Calu3 (cell line): ENCODE data around the gene ZNF618. TPM values are rescaled to one million over a fixed set of nuclear protein-coding genes. Genes with fewer than 3 reads are reported as not detected.

Source experiments
- BruUV-seq: library from RNA; stranded (reverse); fragments of 400-500 nt; replicated peaks from 2 replicates; lab custom pipeline; 2021; lab: Mats Ljungman, UMichigan
- CTCF ChIA-PET: fragments of 300-600 bp; sonication (Branson Sonifier 250); formaldehyde crosslinking; loops from one replicate; lab custom pipeline; 2022; ENCODE audit warnings: antibody characterized with exemption; lab: Charles Lee
- DNase-seq: peaks from one replicate; pipeline ENCODE4 v3.0.0; 2022
- H3K27ac Mint-ChIP-seq: one replicate; pipeline ENCODE4 v1.8.0; 2022; ENCODE audit warnings: mixed read lengths; ENCODE audit not compliant: unreplicated experiment
- H3K27me3 Mint-ChIP-seq: one replicate; pipeline ENCODE4 v1.8.0; 2022; ENCODE audit warnings: mixed read lengths; ENCODE audit not compliant: unreplicated experiment
- H3K36me3 Mint-ChIP-seq: one replicate; pipeline ENCODE4 v1.8.0; 2022; ENCODE audit warnings: mild to moderate bottlenecking, moderate library complexity, mixed read lengths; ENCODE audit not compliant: insufficient read depth, unreplicated experiment
- H3K4me1 Mint-ChIP-seq: one replicate; pipeline ENCODE4 v1.8.0; 2022; ENCODE audit warnings: mild to moderate bottlenecking, low read depth, mixed read lengths; ENCODE audit not compliant: unreplicated experiment
- H3K4me3 Mint-ChIP-seq: one replicate; pipeline ENCODE4 v1.8.0; 2022; ENCODE audit warnings: mild to moderate bottlenecking, low read depth, moderate library complexity, mixed read lengths; ENCODE audit not compliant: unreplicated experiment
- H3K9me3 Mint-ChIP-seq: one replicate; pipeline ENCODE4 v1.8.0; 2022; ENCODE audit warnings: low read depth, mixed read lengths; ENCODE audit not compliant: unreplicated experiment
- intact Hi-C: fragments of 100-400 bp; cut with micrococcal nuclease; formaldehyde crosslinking; loops from one replicate; pipeline ENCODE4 v1.10.0; 2022; ENCODE audit not compliant: unreplicated experiment
- total RNA-seq: library from RNA; stranded (reverse); gene quantifications from 2 replicates; pipeline ENCODE4 v1.2.3, GENCODE V29; 2022
- TF ChIP-seq, protein P1 (sequence below): fragments of 200-600 bp; IDR thresholded peaks from one replicate; pipeline ENCODE4 v1.8.0; 2022; ENCODE audit warnings: antibody characterized with exemption; ENCODE audit not compliant: unreplicated experiment

Gene ZNF618
- total RNA-seq, 1 experiment from 2014 or later, result 20.3 TPM

DNA sequence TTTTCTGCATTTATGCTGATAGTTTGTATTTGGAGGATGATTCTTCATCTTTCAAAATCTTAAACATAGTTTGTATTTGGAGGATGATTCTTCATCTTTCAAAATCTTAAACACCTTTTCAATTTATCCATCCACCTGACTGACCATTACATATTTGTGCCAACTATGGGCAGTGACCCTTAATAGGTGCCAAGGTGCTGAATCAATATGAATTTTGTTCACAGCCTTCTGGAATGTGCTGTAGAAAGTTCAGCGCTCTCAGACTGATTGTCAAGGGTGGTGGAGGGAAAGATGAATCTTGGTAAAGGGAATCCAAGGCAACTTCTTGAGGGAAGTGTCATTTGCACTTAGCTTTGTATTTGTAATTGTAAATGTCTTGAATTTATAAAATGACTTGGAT, 18.1 kb downstream of the ZNF618 start:
- no peak for DNase-seq

DNA sequence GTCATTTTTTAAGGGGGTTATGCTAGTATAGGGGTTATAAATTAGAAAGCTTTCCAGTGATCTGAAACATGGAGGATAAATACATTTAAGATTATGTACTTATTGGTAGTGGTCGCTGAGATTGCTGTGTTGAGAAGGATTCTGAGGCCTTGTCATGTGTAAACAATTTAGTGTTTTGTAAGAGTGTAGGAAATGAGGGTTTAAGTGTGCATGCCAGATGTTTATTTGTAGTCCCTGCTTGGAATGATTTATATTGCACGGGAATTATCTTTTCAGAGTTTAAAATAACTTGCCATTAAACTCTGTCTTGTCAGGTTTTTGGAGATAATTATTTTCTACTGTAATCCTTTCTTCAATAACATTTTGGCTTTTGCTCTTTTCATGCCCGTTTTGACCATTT, 19.4 kb downstream of the ZNF618 start:
- intact Hi-C loops, result no loop called here
- no TSS peak for BruUV-seq
- Mint-ChIP-seq H3K27me3 (no peaks in the 10 kb centered on the region), H3K4me3 (no peak overlapping the region), H3K36me3 (no peaks in the 10 kb centered on the region), H3K27ac (no peak overlapping the region), H3K9me3 (no peaks in the 10 kb centered on the region), H3K4me1 (no peaks in the 10 kb centered on the region)
- CTCF ChIA-PET, result no interaction called here
- DNase-seq, result no peak
- TF ChIP-seq, protein P1, sequence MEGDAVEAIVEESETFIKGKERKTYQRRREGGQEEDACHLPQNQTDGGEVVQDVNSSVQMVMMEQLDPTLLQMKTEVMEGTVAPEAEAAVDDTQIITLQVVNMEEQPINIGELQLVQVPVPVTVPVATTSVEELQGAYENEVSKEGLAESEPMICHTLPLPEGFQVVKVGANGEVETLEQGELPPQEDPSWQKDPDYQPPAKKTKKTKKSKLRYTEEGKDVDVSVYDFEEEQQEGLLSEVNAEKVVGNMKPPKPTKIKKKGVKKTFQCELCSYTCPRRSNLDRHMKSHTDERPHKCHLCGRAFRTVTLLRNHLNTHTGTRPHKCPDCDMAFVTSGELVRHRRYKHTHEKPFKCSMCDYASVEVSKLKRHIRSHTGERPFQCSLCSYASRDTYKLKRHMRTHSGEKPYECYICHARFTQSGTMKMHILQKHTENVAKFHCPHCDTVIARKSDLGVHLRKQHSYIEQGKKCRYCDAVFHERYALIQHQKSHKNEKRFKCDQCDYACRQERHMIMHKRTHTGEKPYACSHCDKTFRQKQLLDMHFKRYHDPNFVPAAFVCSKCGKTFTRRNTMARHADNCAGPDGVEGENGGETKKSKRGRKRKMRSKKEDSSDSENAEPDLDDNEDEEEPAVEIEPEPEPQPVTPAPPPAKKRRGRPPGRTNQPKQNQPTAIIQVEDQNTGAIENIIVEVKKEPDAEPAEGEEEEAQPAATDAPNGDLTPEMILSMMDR, result no peak

More for the DNA sequence above, 18.1 kb downstream of the ZNF618 start:
- CTCF ChIA-PET, result no interaction called here
- no TSS peak for BruUV-seq
- H3K9me3 Mint-ChIP-seq, result peaks cover 5% of the 10 kb centered on the region
- intact Hi-C loops, result no loop called here
- no peaks in the 10 kb centered on the region for H3K27me3 Mint-ChIP-seq
- TF ChIP-seq, protein P1, result no peak
- H3K36me3 Mint-ChIP-seq, result no peaks in the 10 kb centered on the region
- H3K4me1 Mint-ChIP-seq, result no peaks in the 10 kb centered on the region
- H3K27ac Mint-ChIP-seq, result no peak overlapping the region
- H3K4me3 Mint-ChIP-seq, result no peak overlapping the region

DNA sequence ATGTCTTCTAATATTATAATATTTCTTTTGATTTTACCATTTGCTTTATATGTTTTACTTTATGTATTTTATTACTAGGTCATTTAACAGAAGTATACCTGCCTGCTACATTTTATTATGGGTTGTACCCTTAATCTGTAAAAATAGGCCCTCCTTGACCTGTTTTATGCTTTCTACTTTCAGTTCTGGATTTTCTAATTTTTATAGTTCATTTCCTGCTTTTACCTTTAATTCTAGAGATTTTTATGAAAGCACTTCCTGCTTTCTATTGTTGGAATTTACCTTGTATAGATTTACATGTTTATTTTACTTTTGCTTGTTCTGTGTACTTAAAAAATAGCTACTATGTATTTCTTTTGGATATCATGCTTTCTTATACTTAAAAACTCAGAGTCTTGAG, 20.6 kb downstream of the ZNF618 start:
- Mint-ChIP-seq H3K27me3 (no peaks in the 10 kb centered on the region), H3K9me3 (no peaks in the 10 kb centered on the region), H3K4me1 (no peaks in the 10 kb centered on the region), H3K36me3 (no peaks in the 10 kb centered on the region), H3K27ac (peak overlapping the region; percentile 72), H3K4me3 (no peak overlapping the region)
- CTCF ChIA-PET, result no interaction called here
- intact Hi-C loops, result no loop called here
- BruUV-seq, result no TSS peak
- TF ChIP-seq, protein P1, result no peak
- DNase-seq, result no peak

DNA sequence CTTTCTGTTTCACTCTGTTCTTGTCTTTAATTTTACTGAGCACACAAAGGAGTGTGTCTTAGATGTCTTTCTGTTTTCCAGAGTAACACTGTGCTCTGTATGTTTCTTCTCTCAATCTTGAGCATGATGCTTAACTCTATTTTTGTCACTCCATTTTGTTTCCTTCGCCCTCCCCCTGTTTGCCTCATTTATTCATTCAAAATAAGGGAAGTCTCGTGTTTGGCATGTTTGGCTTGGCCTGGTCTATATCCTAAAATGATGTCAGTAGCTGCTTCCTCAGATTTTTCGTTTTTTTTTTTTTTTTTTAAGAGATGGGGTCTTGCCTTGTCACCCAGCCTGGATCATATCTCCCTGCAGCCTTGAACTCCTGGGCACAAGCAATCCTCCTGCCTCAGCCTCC, 22.0 kb downstream of the ZNF618 start:
- Mint-ChIP-seq H3K27ac (no peak overlapping the region), H3K36me3 (no peaks in the 10 kb centered on the region), H3K9me3 (no peaks in the 10 kb centered on the region), H3K4me1 (no peaks in the 10 kb centered on the region), H3K4me3 (no peak overlapping the region), H3K27me3 (no peaks in the 10 kb centered on the region)
- TF ChIP-seq, protein P1, result no peak
- CTCF ChIA-PET, result interaction anchor here (0.6 kb wide), 1 partner anchor 159 kb away, joined by 3 read pairs; no protein-coding TSS in a partner anchor
- no TSS peak for BruUV-seq
- DNase-seq, result no peak
- intact Hi-C loops, result no loop called here
